ENCODE data around the gene NPAS2. TPM values are rescaled to one million over a fixed set of nuclear protein-coding genes. Genes with fewer than 3 reads are reported as not detected.

The NPAS2 gene
- total RNA-seq, 1 donor from 2014 or later: 11.0 TPM

GRCh38 chr2:100983201-100983600, 163.3 kb downstream of the NPAS2 start:
- no peak for TF ChIP-seq CTCF (conservative IDR thresholded peaks at IDR 0.05; ENCODE audit: low read depth, low read length)
- no peak overlapping the region for H3K4me3 ChIP-seq (ENCODE audit: low read depth, low read length)
- DNase-seq (ENCODE audit: low read depth): no peak

GRCh38 chr2:100983684-100984310, 163.9 kb downstream of the NPAS2 start:
- H3K4me3 ChIP-seq (ENCODE audit: low read depth, low read length): no peak overlapping the region
- no peak for TF ChIP-seq CTCF (conservative IDR thresholded peaks at IDR 0.05; ENCODE audit: low read depth, low read length)
- DNase-seq (ENCODE audit: low read depth): no peak

- H3K4me3 ChIP-seq (ENCODE audit: low read depth, low read length): no peak overlapping the region
- DNase-seq (ENCODE audit: low read depth): no peak
- TF ChIP-seq CTCF (conservative IDR thresholded peaks at IDR 0.05; ENCODE audit: low read depth, low read length): peak; percentile 83
These were observed 165.0 kb downstream of the NPAS2 start for GRCh38 chr2:100984892-100985307.

GRCh38 chr2:100986157-100986556, 166.2 kb downstream of the NPAS2 start:
- no peak for DNase-seq (ENCODE audit: low read depth)
- TF ChIP-seq CTCF (conservative IDR thresholded peaks at IDR 0.05; ENCODE audit: low read depth, low read length): no peak

GRCh38 chr2:100987536-100987935, 167.6 kb downstream of the NPAS2 start:
- no peak for TF ChIP-seq CTCF (conservative IDR thresholded peaks at IDR 0.05; ENCODE audit: low read depth, low read length)
- DNase-seq (ENCODE audit: low read depth): no peak
- H3K4me3 ChIP-seq (ENCODE audit: low read depth, low read length): no peak overlapping the region

More at GRCh38 chr2:100986157-100986556, 166.2 kb downstream of the NPAS2 start:
- no peak overlapping the region for H3K4me3 ChIP-seq (ENCODE audit: low read depth, low read length)

- no peak for TF ChIP-seq CTCF (conservative IDR thresholded peaks at IDR 0.05; ENCODE audit: low read depth, low read length)
- DNase-seq (ENCODE audit: low read depth): no peak
- H3K4me3 ChIP-seq (ENCODE audit: low read depth, low read length): no peak overlapping the region
These were observed 168.0 kb downstream of the NPAS2 start for GRCh38 chr2:100987974-100988373.
